Loucy (cell line): ENCODE data around the gene TNFRSF11A.

Source experiments
- H2AFZ ChIP-seq: fragments of 200-600 bp; sonication (generic); 2 replicates; pipeline ENCODE4 v1.6.0; 2016; ENCODE audit warnings: antibody characterized with exemption, mild to moderate bottlenecking, low read length, moderate library complexity
- H3F3A ChIP-seq: fragments of 200-600 bp; 2 replicates; pipeline ENCODE4 v1.6.0; 2016; ENCODE audit warnings: antibody characterized with exemption, low read depth, mild to moderate bottlenecking
- H3K27me3 ChIP-seq: fragments of 200-600 bp; sonication (generic); 2 replicates; pipeline ENCODE4 v1.6.1; 2014; ENCODE audit warnings: low read length, mild to moderate bottlenecking; ENCODE audit not compliant: insufficient read depth, poor library complexity, severe bottlenecking
- H3K36me3 ChIP-seq: fragments of 200-600 bp; sonication (generic); 2 replicates; pipeline ENCODE4 v1.6.1; 2016; ENCODE audit warnings: low read length; ENCODE audit not compliant: insufficient read depth
- H3K4me1 ChIP-seq: fragments of 200-600 bp; sonication (generic); 2 replicates; pipeline ENCODE4 v1.5.1; 2014; ENCODE audit warnings: low read length, mild to moderate bottlenecking; ENCODE audit not compliant: insufficient read depth, poor library complexity, severe bottlenecking
- H3K4me2 ChIP-seq: fragments of 200-600 bp; sonication (generic); 2 replicates; pipeline ENCODE4 v1.6.0; 2014; ENCODE audit warnings: antibody characterized with exemption, low read length, low read depth, mild to moderate bottlenecking; ENCODE audit not compliant: poor library complexity, severe bottlenecking
- H3K4me3 ChIP-seq: fragments of 200-600 bp; sonication (generic); 2 replicates; pipeline ENCODE4 v1.5.1; 2014; ENCODE audit warnings: low read length, mild to moderate bottlenecking, mixed read lengths; ENCODE audit not compliant: poor library complexity, severe bottlenecking
- H3K79me2 ChIP-seq: fragments of 200-600 bp; sonication (generic); 2 replicates; pipeline ENCODE4 v1.6.1; 2014; ENCODE audit warnings: low read length; ENCODE audit not compliant: insufficient read depth
- H3K9ac ChIP-seq: fragments of 200-600 bp; sonication (generic); 2 replicates; pipeline ENCODE4 v1.6.0; 2014; ENCODE audit warnings: mild to moderate bottlenecking, low read depth, low read length, moderate library complexity; ENCODE audit not compliant: poor library complexity, severe bottlenecking
- H3K9me2 ChIP-seq: fragments of 200-600 bp; sonication (generic); replicated peaks from 2 replicates; pipeline ENCODE4 v1.6.1; 2016; ENCODE audit warnings: low read depth, low read length, mixed read lengths
- H3K9me3 ChIP-seq: fragments of 200-600 bp; sonication (generic); 2 replicates; pipeline ENCODE4 v1.6.1; 2014; ENCODE audit warnings: mild to moderate bottlenecking, antibody characterized with exemption, low read length, low read depth; ENCODE audit not compliant: insufficient read depth
- H4K20me1 ChIP-seq: fragments of 200-600 bp; sonication (generic); 2 replicates; pipeline ENCODE4 v1.6.0; 2014; ENCODE audit warnings: antibody characterized with exemption, low read length, mild to moderate bottlenecking; ENCODE audit not compliant: insufficient read depth, poor library complexity, severe bottlenecking
- CTCF ChIP-seq: fragments of 200-600 bp; sonication (generic); conservative IDR thresholded peaks from 2 replicates; pipeline ENCODE4 v1.5.1; 2014; ENCODE audit warnings: mild to moderate bottlenecking, antibody characterized with exemption, low read length
- EZH2phosphoT487 ChIP-seq: fragments of 200-600 bp; IDR thresholded peaks from 2 replicates; pipeline ENCODE4 v1.6.1; 2018; ENCODE audit warnings: antibody characterized with exemption, mild to moderate bottlenecking, moderate library complexity, borderline replicate concordance

TNFRSF11A gene

GRCh38 chr18:62324917-62325805 is at the start of gene TNFRSF11A:
Gene TNFRSF11A (plus strand): TSS chr18:62325310. CDS start chr18:62325353, 43 bp downstream.
- Histone ChIP-seq H3K36me3 (no peaks in the 10 kb centered on the region), H3K4me1 (peaks cover 29% of the 10 kb centered on the region), H3K79me2 (no peaks in the 10 kb centered on the region), H3K4me3 (no peak within 1 kb of the TSS), H3F3A (no peaks in the 10 kb centered on the region), H3K9me2 (no peaks in the 10 kb centered on the region), H3K9ac (no peak within 1 kb of the TSS), H3K4me2 (no peak within 1 kb of the TSS), H4K20me1 (no peaks in the 10 kb centered on the region), H3K27me3 (no peaks in the 10 kb centered on the region), H3K9me3 (no peaks in the 10 kb centered on the region), H2AFZ (no peak within 1 kb of the TSS)
- TF ChIP-seq EZH2phosphoT487 (no peak), CTCF (no peak)

GRCh38 chr18:62277045-62277444 is 48.1 kb upstream of the TNFRSF11A start:
- no peaks in the 10 kb centered on the region for H3K4me1 ChIP-seq
- no peak overlapping the region for H2AFZ ChIP-seq
- H3K9me2 ChIP-seq, result no peaks in the 10 kb centered on the region
- no peaks in the 10 kb centered on the region for H4K20me1 ChIP-seq
- H3K36me3 ChIP-seq, result peaks cover 56% of the 10 kb centered on the region
- H3F3A ChIP-seq, result no peaks in the 10 kb centered on the region
- no peaks in the 10 kb centered on the region for H3K79me2 ChIP-seq
- no peak overlapping the region for H3K9ac ChIP-seq
- H3K4me3 ChIP-seq, result no peak overlapping the region
- no peaks in the 10 kb centered on the region for H3K9me3 ChIP-seq
- no peak overlapping the region for H3K4me2 ChIP-seq
- TF ChIP-seq EZH2phosphoT487 (no peak), CTCF (no peak)
- no peaks in the 10 kb centered on the region for H3K27me3 ChIP-seq

GRCh38 chr18:62279561-62279960 is 45.5 kb upstream of the TNFRSF11A start:
- H3K9ac ChIP-seq, result no peak overlapping the region

More at GRCh38 chr18:62279561-62279960, 45.5 kb upstream of the TNFRSF11A start:
- Histone ChIP-seq H3K79me2 (no peaks in the 10 kb centered on the region), H3K9me2 (no peaks in the 10 kb centered on the region), H3K4me2 (no peak overlapping the region), H3K9me3 (no peaks in the 10 kb centered on the region), H3F3A (no peaks in the 10 kb centered on the region), H4K20me1 (no peaks in the 10 kb centered on the region), H3K4me1 (no peaks in the 10 kb centered on the region), H2AFZ (no peak overlapping the region), H3K36me3 (peaks cover 73% of the 10 kb centered on the region), H3K27me3 (no peaks in the 10 kb centered on the region), H3K4me3 (no peak overlapping the region)
- TF ChIP-seq EZH2phosphoT487 (no peak), CTCF (no peak)
